Measurements from ENCODE around the gene CNTN4.
"Not testable (repeated sequence)": the region's sequence is repeated elsewhere in the genome, so short reads cannot be mapped to it uniquely, and the experiment has no call there.

DNA sequence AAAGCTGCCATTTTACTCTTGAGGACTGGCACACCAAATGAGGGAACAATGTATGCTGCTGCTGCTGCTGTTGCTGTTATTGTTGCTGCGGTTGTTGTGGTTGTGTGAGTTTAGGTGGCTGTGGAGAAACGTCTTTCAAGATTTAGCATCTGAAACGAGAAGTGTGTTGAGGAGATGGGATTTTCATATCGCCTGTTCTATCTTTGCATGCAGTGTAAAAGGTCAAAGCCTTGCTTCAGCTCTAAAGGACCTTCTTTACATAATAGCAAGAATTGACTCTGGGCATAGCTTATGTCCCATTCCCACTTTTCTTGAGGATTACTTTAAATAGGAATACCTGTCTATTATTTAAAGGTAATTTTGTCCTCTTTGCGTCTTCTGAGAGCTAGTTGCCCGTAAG is 436.1 kb downstream of the CNTN4 start:
- TF ChIP-seq, protein P1, sequence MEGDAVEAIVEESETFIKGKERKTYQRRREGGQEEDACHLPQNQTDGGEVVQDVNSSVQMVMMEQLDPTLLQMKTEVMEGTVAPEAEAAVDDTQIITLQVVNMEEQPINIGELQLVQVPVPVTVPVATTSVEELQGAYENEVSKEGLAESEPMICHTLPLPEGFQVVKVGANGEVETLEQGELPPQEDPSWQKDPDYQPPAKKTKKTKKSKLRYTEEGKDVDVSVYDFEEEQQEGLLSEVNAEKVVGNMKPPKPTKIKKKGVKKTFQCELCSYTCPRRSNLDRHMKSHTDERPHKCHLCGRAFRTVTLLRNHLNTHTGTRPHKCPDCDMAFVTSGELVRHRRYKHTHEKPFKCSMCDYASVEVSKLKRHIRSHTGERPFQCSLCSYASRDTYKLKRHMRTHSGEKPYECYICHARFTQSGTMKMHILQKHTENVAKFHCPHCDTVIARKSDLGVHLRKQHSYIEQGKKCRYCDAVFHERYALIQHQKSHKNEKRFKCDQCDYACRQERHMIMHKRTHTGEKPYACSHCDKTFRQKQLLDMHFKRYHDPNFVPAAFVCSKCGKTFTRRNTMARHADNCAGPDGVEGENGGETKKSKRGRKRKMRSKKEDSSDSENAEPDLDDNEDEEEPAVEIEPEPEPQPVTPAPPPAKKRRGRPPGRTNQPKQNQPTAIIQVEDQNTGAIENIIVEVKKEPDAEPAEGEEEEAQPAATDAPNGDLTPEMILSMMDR (IDR thresholded peaks at IDR 0.05) = not testable (repeated sequence)
- TF ChIP-seq POLR2A (IDR thresholded peaks at IDR 0.05; ENCODE audit: low read depth); EP300 (IDR thresholded peaks at IDR 0.05): not testable (repeated sequence)
